NCI-H1436 treated with DMSO at 0.1 percent for 48 hours (cell line): ENCODE data around the gene CLUH.
"Not testable (repeated sequence)": the region's sequence is repeated elsewhere in the genome, so short reads cannot be mapped to it uniquely, and the experiment has no call there.

Experiments used
- DNase-seq: peaks from one replicate; lab custom pipeline; 2025; lab: John Stamatoyannopoulos, UW

The CLUH gene

DNA sequence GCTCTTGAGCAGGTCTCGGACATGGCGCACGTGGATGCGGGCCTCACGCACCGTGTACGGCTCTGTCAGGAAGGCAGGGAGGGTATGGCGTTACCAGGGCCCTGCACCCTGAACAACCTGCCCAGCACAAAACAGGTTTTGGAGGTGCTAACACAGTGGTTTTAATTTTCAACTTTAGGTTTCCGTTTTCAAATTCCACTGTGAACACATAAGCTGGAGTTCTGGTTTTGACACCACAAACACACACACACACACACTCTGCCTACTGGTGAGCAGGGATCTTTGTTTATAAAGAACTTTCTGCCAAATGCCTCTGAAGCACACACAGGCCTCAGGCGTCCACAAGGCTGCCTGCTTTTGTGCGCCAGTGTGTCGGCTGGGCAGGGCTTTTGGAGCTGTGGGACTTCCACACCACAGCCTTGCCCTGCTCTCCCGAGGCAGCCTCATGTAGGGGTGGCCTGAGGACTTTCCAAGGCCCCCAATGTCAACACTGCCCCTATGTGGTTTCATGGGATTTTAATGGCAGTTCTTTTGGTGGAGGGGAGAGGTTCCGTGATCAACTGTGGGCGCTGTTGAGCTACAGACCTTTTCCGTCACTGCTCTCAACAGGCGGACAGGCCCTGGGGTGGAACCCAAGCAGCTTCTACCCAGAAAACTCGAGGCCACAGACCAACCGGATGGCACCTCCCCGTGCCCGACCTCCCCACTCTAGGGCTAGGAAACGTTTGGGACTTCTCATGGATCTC lies 9.4 kb downstream of the CLUH start:
- no peak for DNase-seq

DNA sequence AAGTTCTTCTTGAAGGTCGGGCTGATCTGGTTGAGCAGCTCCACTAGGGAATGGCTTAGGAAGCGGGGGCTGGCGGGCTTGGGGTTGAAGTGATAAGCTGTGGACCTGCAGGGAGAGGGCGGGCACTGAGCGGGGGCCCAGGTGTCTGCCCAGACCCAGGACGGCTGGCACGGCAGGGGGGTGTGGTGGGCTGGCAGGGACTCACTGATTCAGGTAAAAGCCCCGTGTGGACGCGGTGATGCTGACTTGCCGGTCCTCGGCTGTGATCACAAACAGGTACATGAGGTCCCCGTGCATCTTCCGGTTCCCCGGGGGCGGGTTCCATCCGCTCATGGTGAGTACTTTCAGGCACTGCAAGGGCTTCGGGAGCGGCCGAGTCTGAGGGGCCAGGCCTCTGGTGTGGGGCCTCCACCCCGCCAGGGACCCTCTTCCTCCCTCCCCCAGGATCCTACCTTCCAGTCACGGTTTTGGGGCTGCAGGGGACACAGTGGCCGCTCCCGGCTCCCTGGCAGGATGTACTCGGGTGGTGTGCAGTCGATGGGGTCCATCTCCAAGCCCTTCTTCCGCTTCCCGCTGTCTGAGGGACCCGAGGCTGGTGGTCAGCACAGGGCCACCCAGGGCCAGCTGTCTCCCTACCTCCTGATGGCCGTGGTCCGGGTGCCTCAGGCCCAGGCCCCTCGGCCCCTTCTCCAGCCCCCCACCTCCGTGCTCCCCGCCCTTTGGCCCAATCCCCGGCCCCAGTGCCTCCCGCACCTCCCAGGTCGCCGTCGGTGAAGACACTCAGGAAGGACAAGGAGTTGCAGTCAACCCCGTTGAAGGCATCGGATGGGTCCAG lies 10.2 kb downstream of the CLUH start:
- no peak for DNase-seq

DNA sequence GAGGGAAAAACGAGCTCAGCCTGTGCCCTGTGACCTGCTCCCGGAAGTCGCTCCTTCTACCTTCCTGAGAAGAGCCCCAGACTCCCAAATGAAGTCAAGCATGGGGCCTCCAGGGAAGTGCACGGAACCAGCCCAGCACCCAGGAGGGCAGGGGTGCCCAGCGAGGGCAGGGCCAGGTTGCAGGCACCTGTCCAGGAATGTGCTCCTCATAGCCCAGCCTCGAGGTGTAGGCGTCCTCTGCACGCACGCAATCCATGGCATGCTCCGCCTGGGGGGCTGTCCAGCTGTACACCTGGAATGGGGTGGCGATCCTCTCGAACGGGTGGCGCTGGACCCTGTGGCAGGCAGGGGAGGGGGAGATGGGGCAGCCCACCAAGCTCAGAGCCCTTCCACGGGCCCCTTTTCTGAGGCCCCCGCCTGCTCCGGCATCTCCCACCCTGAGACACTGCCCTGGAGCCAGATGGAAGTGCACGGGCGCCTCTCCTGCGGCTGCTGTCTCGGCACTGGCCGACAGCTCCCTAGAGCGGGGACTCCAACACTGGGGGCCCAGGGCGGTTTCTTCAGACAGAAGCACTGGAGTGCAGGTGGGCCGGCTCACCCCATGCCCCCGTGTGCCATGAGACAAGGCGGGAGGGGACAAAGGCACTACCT lies 10.9 kb downstream of the CLUH start:
- DNase-seq = no peak

DNA sequence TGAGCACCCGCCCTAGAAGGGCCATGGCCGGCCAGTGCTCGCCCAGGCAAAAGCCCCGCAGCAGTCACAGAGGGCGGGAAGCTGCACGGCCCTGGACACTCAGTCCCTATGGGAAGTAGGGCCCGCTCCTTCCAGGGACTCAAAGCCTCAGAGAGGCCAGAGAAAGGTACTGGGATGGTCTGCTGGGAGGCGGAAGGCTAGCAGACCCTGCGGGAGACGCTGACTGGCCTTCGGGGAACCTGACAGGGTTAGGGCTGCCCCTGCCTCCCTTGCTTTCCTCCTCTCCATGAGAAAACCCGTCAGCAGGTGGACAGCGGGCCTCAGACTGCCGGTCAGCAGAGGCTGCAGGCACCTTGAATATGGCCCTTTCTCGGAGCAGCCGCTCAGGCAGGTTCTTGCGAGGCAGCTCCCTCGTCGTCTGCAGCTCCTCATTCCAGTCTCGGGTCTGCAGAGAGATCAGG lies 11.5 kb downstream of the CLUH start:
- no peak for DNase-seq

DNA sequence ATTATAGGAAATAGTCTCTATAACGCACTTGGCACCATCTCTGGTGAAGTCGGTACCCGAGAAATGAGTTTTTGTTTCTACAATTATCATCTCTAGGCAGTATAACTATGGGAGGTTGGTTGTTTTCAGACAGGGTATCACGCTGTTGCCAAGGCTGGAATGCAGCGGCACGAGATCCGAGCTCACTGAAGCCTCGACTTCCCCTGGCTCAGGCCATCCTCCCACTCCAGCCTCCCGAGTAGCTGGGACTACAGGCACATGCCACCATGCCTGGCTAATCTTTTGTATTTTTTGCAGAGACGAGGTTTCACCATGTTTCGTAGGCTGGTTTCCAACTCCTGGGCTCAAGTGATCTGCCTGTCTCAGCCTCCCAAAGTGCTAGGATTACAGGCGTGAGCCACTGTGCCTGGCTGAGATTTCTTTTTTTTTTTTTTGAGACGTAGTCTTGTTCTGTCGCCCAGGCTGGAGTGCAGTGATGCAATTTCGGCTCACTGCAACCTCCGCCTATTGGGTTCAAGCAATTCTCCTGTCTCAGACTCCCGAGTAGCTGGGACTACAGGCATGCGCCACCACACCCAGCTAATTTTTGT lies 12.3 kb downstream of the CLUH start:
- DNase-seq = not testable (repeated sequence)

DNA sequence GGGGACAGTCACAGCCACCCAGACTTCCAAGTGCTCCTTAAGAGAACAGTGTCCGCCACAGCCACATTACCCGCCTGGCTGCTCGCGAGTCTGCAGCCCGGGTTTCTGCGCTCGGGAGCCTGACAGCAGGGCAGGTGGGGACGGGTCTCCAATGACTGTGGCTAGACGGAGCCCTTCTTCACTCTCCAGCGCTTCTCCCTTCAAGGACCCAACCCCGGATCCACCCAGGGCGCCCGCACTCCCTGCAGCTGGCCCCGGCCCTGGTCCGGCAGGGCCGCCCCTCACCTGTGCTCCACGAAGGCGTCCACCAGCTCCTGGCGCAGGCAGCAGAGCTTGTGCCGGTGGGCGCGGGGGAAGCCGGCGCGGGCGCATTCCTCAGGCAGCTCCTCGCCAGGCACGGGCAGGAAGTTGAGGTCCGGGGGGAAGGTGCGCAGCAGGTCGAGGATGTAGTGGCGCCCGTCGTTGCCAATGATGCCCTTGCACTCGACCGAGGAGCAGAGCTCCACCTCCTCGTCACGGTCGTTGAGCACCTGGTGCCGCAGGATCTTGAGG lies 13.9 kb downstream of the CLUH start:
- DNase-seq = no peak

DNA sequence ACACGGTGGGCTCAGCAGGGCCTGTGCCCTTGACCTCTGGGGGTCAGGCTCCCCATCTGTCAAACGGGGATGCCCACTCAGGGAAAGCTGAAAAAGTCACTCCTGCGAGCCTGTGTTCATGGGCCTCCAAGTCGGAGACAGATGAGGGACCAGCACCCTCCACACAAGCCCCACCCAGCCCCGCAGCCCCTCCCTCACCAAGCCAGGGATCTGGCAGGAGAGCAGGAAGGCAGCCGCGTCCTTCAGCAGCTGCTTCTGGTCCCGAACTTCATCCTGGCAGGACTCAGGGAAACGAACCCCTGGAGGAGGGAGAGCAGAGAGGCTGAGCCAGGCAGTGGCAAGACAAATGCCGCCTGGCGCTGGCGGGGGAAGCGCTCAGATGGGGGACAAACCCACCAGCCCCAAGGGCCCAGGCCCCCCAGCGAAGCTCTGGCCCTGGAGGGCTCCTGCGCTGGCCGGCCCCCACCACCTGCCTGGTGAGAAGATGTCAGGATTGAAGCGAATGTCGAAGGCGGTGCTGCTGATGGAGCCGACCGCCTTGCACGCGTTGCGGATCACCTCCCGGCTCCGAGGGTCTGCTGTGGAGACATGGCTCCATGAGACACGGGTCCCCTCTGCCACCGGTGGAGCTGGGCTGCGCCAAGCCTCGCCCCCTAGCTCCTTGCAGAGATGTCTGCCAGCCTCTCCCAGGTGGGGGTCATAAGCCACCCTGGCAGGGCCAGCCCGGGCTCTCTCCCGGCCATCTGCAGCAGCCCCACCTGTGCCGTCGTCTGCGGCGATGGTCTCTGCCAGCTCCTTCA lies 15.4 kb downstream of the CLUH start:
- no peak for DNase-seq

DNA sequence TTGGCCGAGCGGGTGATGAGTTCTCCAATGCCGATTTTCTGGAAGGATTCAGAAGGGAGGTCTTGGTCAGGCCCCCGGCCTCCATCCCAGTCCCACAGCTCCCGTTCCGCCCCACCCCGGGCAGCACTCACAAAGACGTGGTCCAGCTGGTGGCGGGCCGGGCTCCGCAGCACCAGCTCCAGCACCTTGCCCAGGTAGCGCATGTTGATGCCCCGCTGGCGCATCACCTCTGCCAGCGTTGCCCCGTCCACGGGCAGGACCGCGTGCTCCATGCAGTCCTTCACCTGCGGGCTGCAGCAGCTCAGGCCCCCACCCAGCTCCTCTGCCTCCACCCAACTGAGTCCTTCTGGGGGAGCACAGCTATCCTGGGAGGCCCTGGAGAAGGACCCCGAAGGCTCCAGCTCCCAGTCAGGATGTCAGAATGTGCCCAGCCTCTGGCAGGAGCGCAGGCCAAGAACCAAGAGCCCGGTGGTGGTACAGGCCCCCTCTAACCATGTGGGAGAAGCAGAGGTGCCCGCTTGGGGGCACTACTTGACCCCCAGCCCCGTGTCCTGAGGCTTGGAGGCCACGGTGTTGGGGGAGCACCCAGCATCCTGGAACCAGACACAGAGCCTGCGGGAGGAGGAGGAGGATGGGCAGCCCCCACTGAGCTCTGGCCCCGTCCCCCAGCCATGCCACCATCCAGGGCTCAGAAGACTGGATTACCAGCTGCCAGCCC lies 16.2 kb downstream of the CLUH start:
- no peak for DNase-seq

DNA sequence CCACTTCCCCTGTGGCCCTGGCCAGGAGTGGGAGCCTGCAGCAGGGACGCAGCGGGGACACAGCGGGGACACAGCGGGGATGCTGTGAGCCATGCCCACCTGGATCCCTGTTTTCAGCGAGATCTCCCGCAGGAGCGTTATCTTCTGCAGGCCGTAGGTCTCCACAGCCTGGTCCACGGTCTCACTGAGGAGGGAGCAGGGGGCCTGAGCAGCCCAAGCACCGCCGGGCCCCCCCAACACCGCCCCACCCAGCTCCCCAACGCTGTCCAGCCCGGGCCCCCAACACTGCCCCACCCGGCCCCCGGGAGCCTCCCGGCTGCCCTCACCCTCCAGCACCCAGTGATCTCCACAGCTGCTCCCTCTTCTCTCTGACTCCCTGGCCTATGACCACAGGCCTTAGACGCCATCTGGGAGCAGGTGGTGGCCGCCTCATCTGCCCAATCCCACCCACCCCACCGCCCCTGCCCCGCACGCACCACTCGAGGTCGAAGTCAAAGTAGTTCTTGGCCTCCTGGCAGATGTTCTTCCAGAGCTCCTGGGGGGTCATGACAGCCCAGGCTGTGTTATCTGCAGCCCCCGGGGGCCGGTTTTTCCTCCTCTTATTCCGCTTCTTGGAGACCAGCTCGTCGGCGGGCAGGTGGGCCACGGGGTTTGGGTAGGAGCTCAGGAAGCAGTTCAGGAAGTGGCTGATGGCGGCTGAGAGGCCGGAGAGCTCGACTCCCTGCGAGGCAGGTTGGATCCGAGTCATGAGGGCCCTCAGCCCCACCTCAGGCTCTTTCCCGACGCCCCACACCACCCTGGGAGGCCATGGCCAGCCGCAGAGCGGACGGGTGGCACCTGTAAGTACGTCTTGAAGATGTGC lies 17.0 kb downstream of the CLUH start:
- DNase-seq = no peak

DNA sequence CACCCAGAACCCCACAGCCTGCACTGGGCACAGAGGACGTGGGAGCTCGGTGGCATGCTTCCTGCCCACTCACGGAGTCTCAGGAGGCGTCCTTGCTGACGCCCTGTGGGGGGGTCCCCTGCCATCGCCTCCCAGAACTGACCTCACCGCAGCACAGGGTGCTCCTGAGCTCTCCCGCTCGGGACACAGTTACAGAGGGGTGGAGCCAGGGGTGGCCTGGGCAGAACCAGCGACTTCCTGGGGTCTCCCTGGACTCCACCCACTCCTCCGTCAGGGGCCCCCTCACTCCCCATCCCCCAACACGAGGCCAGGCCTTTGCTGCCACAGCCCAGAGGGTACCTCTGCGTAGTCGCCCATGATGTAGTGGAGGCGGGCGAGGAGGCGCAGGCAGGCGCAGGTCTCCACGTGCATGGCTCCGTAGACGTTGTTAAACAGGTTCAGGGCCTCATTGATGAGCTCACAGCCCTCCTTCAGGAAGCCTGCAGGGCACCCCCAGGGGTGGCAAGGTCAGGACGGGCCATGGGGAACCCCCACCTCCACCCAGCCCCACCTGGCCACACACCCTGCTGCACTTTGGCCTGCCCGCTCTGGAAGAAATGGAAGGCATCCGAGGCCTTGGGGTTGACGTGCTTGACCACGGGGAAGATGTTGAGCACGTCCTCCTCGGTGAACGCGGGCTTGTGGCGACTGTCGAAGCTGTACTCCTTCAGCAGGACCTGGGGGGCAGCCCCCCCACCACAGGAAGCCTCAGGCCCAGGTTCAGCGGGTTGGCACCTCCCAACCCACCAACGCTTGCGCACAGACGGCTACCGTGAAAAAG lies 17.8 kb downstream of the CLUH start:
- no peak for DNase-seq

DNA sequence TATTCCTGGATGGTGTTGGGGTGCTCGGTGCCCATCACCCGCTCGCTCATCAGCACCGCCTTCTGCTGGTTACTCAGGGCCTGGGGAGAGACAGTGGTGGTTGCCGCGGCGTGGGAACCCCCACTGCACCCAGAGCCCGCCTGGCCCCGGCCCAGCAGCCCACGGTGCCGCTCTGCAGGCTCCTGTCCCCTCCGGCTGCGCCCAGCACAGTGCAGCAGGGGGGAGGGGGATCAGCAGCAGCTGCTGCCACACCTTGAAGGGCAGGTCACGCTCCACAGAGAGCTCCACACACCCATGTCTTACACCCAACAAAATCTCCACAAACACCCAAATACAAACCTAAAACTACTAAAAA lies 18.8 kb downstream of the CLUH start:
- DNase-seq = no peak

DNA sequence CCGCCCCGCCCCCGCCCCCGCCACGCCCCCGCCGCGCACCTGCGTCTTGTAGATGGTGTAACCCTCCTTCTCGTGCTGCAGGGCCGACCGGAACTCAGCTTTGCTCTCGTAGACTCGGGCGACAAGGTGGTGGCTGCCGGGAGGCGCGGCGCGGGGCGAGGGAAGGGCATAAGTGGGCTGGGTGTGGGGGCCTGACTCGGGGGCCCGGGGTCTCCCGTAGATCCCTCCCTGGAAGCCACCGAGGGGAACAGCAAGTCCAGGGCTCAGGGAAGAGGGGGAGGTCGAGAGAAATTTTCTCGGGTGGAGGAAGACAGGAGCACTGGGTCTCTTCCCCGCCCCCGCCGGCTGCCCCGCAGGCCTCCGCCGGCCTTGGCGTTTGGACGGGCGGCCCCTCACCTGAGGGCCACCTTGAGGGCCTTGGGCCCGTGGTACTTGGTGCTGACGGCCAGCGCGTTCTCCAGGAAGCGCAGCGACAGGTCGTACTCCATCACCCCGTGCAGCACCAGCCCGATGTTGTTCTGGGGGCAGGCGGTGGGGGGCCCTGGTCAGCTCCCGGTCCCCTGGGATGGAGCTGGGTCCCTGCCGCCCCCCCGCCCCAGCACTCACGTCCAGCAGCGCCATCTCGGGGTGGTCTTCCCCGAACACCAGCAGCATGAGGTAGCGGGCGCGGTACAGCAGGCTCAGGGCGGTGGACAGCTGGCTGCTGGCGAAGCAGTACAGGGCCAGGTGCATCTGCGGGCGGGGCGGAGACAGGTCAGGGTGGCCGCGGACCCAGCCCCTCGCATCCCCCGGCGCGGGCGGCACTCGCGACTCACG lies 19.4 kb downstream of the CLUH start:
- no peak for DNase-seq

DNA sequence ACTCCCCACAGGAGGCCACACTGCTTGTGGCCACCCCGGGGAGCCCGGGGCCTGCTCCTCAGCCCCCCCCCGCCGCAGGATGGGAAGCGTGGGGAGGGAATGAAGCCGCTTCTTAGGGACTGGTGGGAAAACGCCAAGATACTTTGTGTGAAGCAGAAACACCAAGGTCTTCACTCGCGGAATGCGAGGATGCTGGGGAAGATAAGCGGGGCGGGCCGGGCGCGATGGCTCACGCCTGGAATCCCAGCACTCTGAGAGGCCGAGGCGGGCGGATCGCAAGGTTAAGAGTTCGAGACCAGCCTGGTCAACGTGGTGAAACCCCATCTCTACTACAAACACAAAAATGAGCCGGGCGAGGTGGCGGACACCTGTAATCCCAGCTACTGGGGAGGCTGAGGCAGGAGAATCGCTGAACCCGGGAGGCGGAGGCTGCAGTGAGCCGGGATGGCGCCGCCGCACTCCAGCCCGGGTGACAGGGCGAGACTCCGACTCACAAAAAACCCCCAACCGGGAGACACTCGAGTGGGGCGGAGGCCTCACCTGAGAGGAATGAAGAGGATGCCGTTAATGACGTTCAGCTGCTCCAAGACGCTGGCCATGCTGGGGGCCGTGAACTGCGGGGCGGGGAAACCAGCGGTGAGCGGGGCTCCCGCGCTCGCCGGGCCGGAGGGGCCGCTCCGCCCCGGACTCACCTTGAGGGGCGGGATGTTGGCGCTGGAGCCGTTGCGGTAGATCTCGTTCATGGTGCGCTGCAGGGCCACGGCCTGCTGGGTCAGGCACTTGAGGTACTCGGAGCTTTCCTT lies 20.3 kb downstream of the CLUH start:
- no peak for DNase-seq

DNA sequence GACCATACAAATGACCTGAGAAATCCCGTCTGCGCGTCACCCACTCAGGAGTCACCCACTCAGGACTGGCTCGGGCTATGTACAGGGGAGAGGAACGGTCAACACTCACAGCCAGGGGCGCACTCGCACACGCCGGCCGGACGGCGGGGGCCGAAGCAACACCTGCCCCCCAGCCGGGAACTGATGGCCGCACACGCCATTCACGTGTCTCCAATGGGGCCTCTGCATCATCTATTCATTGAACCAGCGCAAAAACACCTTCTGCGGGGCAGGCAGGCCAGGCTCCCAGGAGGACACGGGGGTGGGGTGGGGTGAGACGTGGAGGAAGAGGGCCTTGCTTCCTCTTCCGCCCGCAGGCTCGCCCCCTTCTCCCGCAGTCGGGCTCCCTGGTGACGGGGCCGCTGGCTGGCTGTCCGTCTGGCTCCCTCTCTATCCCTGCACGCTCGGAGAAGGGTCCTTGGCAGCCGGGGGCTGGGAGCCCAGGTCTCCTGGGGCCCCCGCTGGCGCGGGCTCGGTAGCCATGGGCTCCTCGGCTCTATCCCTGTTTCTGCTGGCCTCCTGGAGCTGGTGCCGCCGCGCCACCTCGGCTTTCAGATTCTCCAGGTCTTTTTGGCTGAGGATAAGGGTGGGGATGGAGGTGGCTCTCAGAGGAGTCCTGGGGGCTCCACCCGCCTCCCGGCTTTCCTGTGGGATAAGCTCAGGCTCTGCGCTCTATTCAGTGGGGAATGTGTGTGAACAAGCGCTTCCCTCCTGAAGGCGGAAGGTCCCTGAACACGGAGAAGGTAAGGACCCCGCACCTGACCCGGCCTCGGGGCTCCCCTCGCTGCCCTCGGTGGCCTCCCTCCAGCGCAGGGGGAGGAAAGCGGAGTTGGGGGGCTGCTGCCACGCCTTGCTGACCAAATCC lies 21.1 kb downstream of the CLUH start:
- no peak for DNase-seq

DNA sequence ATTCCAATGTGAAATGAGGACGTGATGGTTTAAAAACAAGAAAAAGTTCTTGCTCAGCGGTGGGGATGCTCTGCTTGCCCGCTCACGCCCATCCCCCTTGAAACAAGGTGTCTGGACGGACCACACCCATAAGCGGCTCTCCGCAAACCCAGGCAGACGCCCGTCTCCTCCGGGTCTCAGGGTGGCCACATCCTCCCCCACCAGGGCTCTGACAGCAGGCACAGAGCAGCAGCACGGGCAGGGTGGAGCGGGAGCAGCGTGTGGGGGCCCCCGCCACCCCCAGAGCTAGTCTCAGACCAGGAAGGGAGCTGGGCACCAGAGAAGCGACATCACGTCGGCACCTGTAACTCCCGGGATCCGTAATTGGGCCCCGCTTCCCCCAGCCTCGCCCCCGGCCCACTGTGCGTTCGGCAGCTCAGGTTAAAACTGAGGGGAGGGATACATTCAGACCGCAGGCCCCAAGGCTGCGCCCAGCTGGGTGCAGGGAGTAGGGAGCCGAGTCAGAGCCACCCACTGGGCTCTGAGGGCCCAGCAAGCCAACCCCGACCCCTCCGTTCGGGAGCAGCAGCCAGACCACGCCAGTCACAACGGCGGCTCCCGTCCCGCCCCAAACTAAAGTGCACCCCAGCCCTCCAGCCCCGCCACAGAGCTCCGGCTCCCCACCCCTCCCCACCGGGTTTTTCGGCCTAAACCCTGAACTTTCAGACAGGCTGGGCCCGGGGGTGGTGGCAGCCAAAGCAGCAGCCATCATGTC lies 22.0 kb downstream of the CLUH start:
- DNase-seq = no peak
